Esophagus squamous epithelium (tissue), 5 donors: ENCODE measurements around the gene STRADB. TPM values are rescaled to one million over a fixed set of nuclear protein-coding genes. Genes with fewer than 3 reads are reported as not detected.

Experiments used
- DNase-seq: peaks from one replicate; lab custom pipeline; 2025; lab: John Stamatoyannopoulos, UW
- H3K27ac ChIP-seq, 4 donors: fragments of 200-600 bp; sonication (generic); one replicate each; pipeline ENCODE4 v1.5.1; 2016 to 2019; ENCODE audit warnings: mild to moderate bottlenecking in 1 of 4
- H3K27me3 ChIP-seq, 4 donors: fragments of 200-600 bp; sonication (generic); 1 replicate in 3 of 4; 2 replicates in 1 of 4; pipeline versions ENCODE4 v1.5.1 to v1.6.0; 2017 to 2021; ENCODE audit warnings: antibody characterized with exemption in 1 of 4
- H3K36me3 ChIP-seq, 3 donors: fragments of 200-600 bp; sonication (generic); one replicate each; pipeline ENCODE4 v1.5.1; 2016 to 2019
- H3K4me1 ChIP-seq, 3 donors: fragments of 200-600 bp; sonication (generic); one replicate each; pipeline ENCODE4 v1.5.1; 2017 to 2019
- H3K4me3 ChIP-seq, 4 donors: fragments of 200-600 bp; sonication (generic); 1 replicate in 3 of 4; 2 replicates in 1 of 4; pipeline ENCODE4 v1.5.1; 2016 to 2019; ENCODE audit warnings: mild to moderate bottlenecking in 2 of 4, moderate library complexity in 1 of 4
- H3K9me3 ChIP-seq, 3 donors: fragments of 200-600 bp; sonication (generic); one replicate each; pipeline ENCODE4 v1.5.1; 2016 to 2019
- POLR2A ChIP-seq, 4 donors: fragments of 450-650 bp; IDR thresholded peaks; one replicate each; pipeline ENCODE4 v1.6.1; 2017; ENCODE audit warnings: antibody characterized with exemption in 4 of 4, mild to moderate bottlenecking in 4 of 4, moderate library complexity in 3 of 4
- WGBS, 2 donors: methylation state at CpG; one replicate each; pipeline ENCODE4 v1.1.5; 2018; 5-methylcytosine and 5-hydroxymethylcytosine counted together
- intact Hi-C: fragments of 100-400 bp; cut with DNase I; formaldehyde crosslinking; loops from one replicate; pipeline ENCODE4 v1.15.0; 2022
- total RNA-seq, 4 donors: library from RNA; depleted of rRNA; stranded (reverse); fragments of >200 nt; gene quantifications; one replicate each; pipeline ENCODE4 v1.1.0, GENCODE V29; 2016
- TF ChIP-seq, protein P1 (sequence below), 6 experiments: fragments of 450-650 bp in 4 of 6; fragments of 200-600 bp in 2 of 6; sonication (generic) in 2 of 6; IDR thresholded peaks; one replicate each; pipeline ENCODE4 v1.5.1; 2016 to 2019; ENCODE audit warnings: antibody characterized with exemption in 6 of 6, mild to moderate bottlenecking in 4 of 6, moderate library complexity in 4 of 6
- donor health status: DM: yes; HTN: yes; CAD: no.

Gene STRADB
- total RNA-seq, 4 donors from 2014 or later: 4.8 to 18.2 (median 14.6) TPM

DNA sequence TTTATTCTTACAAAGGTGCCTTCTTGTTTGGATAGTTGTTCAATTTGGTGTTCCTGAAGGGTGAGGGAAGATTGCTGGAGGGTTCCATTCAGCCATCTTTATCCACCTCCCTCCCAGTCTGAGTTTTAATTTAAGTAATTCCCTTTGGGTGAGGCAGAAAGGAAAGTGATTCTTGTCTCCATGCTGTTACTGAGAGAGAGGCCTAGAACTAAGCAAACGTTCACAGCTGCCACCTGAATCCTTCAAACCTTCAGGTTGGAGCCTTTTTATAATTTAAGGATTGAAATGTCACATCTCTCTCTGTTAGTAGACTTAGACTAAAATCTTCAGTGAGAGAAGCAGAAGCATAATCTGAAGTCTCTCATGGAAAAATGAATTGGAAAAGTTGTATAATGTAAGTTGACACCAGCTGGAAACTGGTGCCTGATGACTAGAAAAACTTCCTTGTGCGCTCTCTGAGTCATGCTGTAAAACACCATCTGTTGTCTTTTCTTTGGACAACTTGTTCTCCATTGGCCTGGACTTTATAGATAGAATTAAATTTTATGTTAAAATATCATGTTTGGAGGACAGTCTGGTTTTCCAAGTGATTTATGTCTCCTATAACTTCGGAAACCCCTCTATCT is 14.6 kb downstream of the STRADB start:
- no peak for TF ChIP-seq POLR2A (IDR thresholded peaks at IDR 0.05)
- TF ChIP-seq, protein P1, sequence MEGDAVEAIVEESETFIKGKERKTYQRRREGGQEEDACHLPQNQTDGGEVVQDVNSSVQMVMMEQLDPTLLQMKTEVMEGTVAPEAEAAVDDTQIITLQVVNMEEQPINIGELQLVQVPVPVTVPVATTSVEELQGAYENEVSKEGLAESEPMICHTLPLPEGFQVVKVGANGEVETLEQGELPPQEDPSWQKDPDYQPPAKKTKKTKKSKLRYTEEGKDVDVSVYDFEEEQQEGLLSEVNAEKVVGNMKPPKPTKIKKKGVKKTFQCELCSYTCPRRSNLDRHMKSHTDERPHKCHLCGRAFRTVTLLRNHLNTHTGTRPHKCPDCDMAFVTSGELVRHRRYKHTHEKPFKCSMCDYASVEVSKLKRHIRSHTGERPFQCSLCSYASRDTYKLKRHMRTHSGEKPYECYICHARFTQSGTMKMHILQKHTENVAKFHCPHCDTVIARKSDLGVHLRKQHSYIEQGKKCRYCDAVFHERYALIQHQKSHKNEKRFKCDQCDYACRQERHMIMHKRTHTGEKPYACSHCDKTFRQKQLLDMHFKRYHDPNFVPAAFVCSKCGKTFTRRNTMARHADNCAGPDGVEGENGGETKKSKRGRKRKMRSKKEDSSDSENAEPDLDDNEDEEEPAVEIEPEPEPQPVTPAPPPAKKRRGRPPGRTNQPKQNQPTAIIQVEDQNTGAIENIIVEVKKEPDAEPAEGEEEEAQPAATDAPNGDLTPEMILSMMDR (IDR thresholded peaks at IDR 0.05): no peak
- H3K36me3 ChIP-seq: peaks cover 4 to 86% (median 12%) of the 10 kb centered on the region in 3 donors
- peaks cover 0 to 23% (median 0%) of the 10 kb centered on the region in 3 donors for H3K4me1 ChIP-seq
- intact Hi-C loops: no loop called here
- H3K27ac ChIP-seq: peak overlapping the region in 3 of 4 donors; percentile 2 to 49 (median 39)
- no peaks in the 10 kb centered on the region for H3K9me3 ChIP-seq
- no peaks in the 10 kb centered on the region for H3K27me3 ChIP-seq
- no peak overlapping the region for H3K4me3 ChIP-seq
- DNase-seq: no peak
- 73 to 76% methylated on average over 3 of the region's 3 CpGs for WGBS, 2 donors

DNA sequence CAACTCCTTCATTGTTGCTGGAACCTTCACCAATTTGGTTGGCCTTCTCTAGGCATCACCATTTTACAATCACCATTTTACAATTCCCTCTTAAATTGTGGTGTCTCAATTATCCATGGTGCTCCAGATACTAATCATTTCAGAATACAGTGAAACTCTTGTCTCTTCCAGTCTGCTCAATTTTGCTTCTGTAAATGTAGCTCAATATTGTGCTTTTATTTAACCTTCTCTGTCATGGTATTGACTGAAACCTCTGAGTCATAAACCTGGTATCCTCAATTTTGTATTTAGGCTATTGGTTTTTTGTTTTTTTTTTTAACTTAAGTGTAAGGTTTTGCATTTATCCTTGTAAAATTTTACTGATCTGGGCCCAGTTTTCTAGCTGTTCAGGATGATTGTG is 16.1 kb downstream of the STRADB start:
- TF ChIP-seq, protein P1 (IDR thresholded peaks at IDR 0.05): no peak
- TF ChIP-seq POLR2A (IDR thresholded peaks at IDR 0.05): no peak
- intact Hi-C loops: no loop called here
- H3K27me3 ChIP-seq: no peaks in the 10 kb centered on the region
- H3K4me3 ChIP-seq: no peak overlapping the region
- H3K4me1 ChIP-seq: peaks cover 0 to 31% (median 0%) of the 10 kb centered on the region in 3 donors
- no peaks in the 10 kb centered on the region for H3K9me3 ChIP-seq
- no peak overlapping the region for H3K27ac ChIP-seq
- H3K36me3 ChIP-seq: peaks cover 4 to 89% (median 5%) of the 10 kb centered on the region in 3 donors
- DNase-seq: no peak

DNA sequence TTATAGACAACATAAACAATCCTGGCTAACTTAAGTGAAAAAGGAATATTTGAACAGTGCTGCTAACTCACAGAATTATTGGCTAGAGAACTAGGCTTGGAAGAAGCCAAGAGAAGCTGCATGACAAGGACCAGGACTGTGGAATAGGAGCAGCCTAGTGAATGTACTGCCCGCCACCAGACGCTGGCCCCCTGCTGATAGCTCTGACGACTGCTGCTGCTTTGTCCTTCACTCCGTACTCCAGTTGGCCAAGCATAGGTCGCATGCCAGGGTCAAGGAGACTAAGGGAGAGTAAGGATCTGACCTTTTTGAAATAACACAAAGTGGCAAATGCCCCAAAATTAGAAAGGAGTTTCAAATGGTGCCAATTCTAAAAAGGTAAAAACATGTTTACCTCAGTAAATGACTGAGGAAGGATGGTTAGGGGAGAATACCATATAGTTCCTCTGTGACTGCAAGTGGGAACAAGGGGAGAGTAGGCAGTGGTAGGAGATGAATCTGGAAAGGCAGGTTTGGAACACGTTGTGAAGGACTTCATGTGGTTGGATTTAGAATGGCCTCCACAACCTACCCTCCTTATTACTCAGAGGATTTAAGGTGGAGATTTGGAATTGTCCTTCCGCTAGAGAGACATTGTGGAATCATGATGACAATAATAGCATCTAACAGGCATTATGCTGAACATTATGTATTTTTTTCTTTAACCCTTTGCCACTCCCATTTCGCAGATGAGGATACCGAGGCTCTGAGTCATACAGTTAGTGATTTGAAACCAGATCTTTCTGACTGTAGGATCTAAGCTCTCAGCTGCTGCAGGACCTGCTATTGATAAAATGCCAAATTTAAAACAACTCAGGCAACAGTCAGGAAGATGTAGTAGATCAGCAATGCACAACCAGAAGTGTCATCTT is 19.5 kb downstream of the STRADB start:
- 64 to 76% methylated on average over 6 to 7 of the region's 9 CpGs for WGBS, 2 donors
- no peak for TF ChIP-seq POLR2A (IDR thresholded peaks at IDR 0.05)
- TF ChIP-seq, protein P1 (IDR thresholded peaks at IDR 0.05): no peak
- no peak overlapping the region for H3K27ac ChIP-seq

DNA sequence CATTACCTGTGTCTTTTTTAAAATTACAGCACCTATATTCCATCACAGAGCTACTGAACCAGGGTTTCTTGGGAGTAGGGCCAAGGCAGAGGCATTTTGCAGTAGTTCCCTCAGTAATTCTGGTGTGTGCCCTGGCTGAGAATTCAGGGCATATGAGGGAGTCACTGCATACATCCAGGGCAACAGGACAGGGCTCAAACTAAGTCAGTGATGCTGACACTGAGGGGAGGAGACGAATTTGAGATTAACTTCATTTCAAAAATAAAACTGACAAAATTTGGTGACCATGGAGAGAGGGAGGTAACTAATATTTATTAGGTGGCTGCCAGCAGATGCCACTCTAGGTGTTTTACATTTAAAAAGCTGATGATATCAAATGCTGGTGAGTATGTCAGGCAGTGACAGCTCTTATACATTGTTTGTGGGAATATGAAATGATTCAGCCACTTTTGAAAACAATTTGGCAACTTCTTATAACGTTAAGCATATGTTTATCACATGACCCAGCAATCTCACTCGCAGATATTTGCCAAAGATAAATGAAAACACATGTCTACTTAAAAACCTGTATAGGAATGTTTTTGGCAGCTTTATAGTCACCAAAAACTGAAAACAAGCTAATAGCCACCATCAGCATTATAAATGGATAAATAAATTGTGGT is 20.3 kb downstream of the STRADB start:
- H3K4me1 ChIP-seq: peaks cover 0 to 11% (median 0%) of the 10 kb centered on the region in 3 donors
- H3K36me3 ChIP-seq: peaks cover 0 to 93% (median 4%) of the 10 kb centered on the region in 3 donors
- TF ChIP-seq, protein P1 (IDR thresholded peaks at IDR 0.05): no peak
- TF ChIP-seq POLR2A (IDR thresholded peaks at IDR 0.05): no peak
- no peak overlapping the region for H3K27ac ChIP-seq
- intact Hi-C loops: no loop called here
- H3K4me3 ChIP-seq: no peak overlapping the region
- H3K9me3 ChIP-seq: no peaks in the 10 kb centered on the region
- no peaks in the 10 kb centered on the region for H3K27me3 ChIP-seq
- no peak for DNase-seq
- WGBS, 2 donors: 53 to 58% methylated on average over 3 of the region's 3 CpGs

More for the DNA sequence above, 19.5 kb downstream of the STRADB start:
- Histone ChIP-seq H3K27me3 (no peaks in the 10 kb centered on the region), H3K9me3 (no peaks in the 10 kb centered on the region), H3K4me3 (no peak overlapping the region), H3K36me3 (peaks cover 0 to 89% (median 4%) of the 10 kb centered on the region in 3 donors), H3K4me1 (peaks cover 0 to 18% (median 0%) of the 10 kb centered on the region in 3 donors)
- intact Hi-C loops: no loop called here
- no peak for DNase-seq
